Muscle layer of duodenum (tissue), 2 donors: ENCODE measurements around the gene TMEM53.
"Not testable (repeated sequence)": the region's sequence is repeated elsewhere in the genome, so short reads cannot be mapped to it uniquely, and the experiment has no call there.

Experiments used
- H3K27ac ChIP-seq: one replicate; pipeline ENCODE4 v1.7.0; 2013; ENCODE audit warnings: mild to moderate bottlenecking, low read length
- H3K27me3 ChIP-seq: one replicate; pipeline ENCODE4 v1.7.0; 2013; ENCODE audit warnings: low read depth, mild to moderate bottlenecking, control low read depth, low read length
- H3K36me3 ChIP-seq, 2 donors: one replicate each; pipeline ENCODE4 v1.7.0; 2013; ENCODE audit warnings: low read length in 2 of 2, control low read depth in 1 of 2, mild to moderate bottlenecking in 1 of 2; ENCODE audit not compliant: insufficient read depth in 2 of 2, control insufficient read depth in 1 of 2
- H3K4me1 ChIP-seq, 2 donors: one replicate each; pipeline ENCODE4 v1.7.0; 2013; ENCODE audit warnings: low read length in 2 of 2, mild to moderate bottlenecking in 2 of 2, control low read depth in 1 of 2, moderate library complexity in 1 of 2; ENCODE audit not compliant: insufficient read depth in 2 of 2, control insufficient read depth in 1 of 2
- H3K4me3 ChIP-seq, 2 donors: one replicate each; pipeline ENCODE4 v1.7.0; 2013; ENCODE audit warnings: low read length in 2 of 2, low read depth in 1 of 2, mild to moderate bottlenecking in 1 of 2
- H3K9me3 ChIP-seq, 2 donors: one replicate each; pipeline ENCODE4 v1.7.0; 2013; ENCODE audit warnings: low read length in 2 of 2, control low read depth in 1 of 2, mild to moderate bottlenecking in 1 of 2; ENCODE audit not compliant: control insufficient read depth in 1 of 2
- donor health status: healthy.

The TMEM53 gene

DNA sequence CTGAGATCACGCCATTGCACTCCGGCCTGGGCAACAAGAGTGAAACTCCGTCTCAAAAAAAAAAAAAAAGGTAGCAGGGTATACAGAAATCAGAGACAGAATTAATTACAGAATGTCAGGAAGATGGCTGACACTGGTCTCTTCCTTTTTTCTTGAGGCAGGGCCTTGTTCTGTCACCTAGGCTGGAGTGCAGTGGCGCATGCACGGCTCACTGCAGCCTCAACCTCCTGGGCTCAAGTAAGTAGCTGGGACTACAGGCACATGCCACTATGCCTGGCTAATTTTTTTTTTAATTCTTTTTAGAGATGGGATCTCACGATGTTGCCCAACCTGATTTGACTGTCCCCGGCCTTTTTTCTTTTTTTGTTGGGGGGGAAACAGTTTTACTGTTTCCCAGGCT lies 40.3 kb upstream of the TMEM53 start:
- Histone ChIP-seq H3K4me1 (peaks cover 0 to 5% of the 10 kb centered on the region in 2 donors), H3K36me3 (no peaks in the 10 kb centered on the region), H3K4me3 (no peak overlapping the region), H3K9me3 (no peaks in the 10 kb centered on the region), H3K27ac (no peak overlapping the region), H3K27me3 (no peaks in the 10 kb centered on the region)

DNA sequence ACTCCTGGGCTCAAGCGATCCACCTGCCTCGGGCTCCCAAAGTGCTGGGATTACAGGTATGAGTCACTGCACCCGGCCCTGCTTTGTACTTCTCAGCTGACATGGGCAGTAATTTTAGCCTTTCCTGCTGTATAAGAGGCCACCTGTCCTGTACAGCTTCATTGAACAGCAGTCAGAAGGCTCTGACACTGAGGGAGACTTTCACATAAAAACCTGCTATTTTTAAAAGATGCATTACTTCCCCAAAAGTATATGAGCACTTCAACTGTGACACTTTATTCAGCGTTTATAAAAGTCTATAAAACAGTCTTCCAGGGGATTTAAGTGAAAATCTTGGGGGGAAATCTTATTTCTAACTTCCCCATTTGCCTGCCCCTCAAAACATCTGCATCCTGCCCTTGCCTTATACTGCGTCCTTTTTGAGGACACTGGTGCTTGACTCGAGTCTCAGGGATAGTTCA lies 39.1 kb upstream of the TMEM53 start:
- Histone ChIP-seq H3K27ac (no peak overlapping the region), H3K4me3 (no peak overlapping the region), H3K4me1 (peaks cover 0 to 5% of the 10 kb centered on the region in 2 donors), H3K27me3 (no peaks in the 10 kb centered on the region), H3K36me3 (no peaks in the 10 kb centered on the region), H3K9me3 (no peaks in the 10 kb centered on the region)

GRCh38 chr1:44707959-44708831 lies 33.9 kb upstream of the TMEM53 start:
- no peaks in the 10 kb centered on the region for H3K27me3 ChIP-seq
- H3K36me3 ChIP-seq, result no peaks in the 10 kb centered on the region
- no peaks in the 10 kb centered on the region for H3K4me1 ChIP-seq
- H3K4me3 ChIP-seq, result peak overlapping the region in 1 of 2 donors; percentile 27
- H3K9me3 ChIP-seq, result no peaks in the 10 kb centered on the region
- no peak overlapping the region for H3K27ac ChIP-seq

- H3K27ac ChIP-seq, result no peak overlapping the region
- no peaks in the 10 kb centered on the region for H3K27me3 ChIP-seq
- H3K36me3 ChIP-seq, result no peaks in the 10 kb centered on the region
- H3K9me3 ChIP-seq, result no peaks in the 10 kb centered on the region
- no peak overlapping the region for H3K4me3 ChIP-seq
- H3K4me1 ChIP-seq, result no peaks in the 10 kb centered on the region
Observed at GRCh38 chr1:44707112-44707881, 33.0 kb upstream of the TMEM53 start.

GRCh38 chr1:44705938-44706337 lies 31.7 kb upstream of the TMEM53 start:
- Histone ChIP-seq H3K4me3 (no peak overlapping the region), H3K27me3 (no peaks in the 10 kb centered on the region), H3K9me3 (no peaks in the 10 kb centered on the region), H3K4me1 (no peaks in the 10 kb centered on the region), H3K27ac (no peak overlapping the region), H3K36me3 (no peaks in the 10 kb centered on the region)

DNA sequence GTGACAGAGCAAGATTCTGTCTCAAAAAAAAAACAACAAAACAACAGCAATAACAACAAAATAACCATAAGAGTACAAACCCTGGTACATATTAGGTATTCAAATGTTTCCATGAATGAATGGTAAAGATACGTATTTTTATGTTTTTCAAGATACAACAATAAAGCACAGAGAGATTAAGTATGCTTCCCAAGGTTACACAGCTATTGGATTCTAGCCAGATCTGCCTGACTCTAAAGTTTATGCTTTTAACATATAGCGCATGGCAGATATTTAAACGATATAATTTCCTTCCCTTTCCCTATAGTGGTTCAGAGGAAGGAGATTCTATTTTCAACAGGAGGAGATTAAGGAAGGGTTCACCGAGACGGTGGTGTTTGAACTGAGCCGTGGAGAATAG lies 31.2 kb upstream of the TMEM53 start:
- Histone ChIP-seq H3K9me3 (no peaks in the 10 kb centered on the region), H3K4me1 (no peaks in the 10 kb centered on the region), H3K4me3 (no peak overlapping the region), H3K36me3 (no peaks in the 10 kb centered on the region), H3K27me3 (no peaks in the 10 kb centered on the region), H3K27ac (no peak overlapping the region)

DNA sequence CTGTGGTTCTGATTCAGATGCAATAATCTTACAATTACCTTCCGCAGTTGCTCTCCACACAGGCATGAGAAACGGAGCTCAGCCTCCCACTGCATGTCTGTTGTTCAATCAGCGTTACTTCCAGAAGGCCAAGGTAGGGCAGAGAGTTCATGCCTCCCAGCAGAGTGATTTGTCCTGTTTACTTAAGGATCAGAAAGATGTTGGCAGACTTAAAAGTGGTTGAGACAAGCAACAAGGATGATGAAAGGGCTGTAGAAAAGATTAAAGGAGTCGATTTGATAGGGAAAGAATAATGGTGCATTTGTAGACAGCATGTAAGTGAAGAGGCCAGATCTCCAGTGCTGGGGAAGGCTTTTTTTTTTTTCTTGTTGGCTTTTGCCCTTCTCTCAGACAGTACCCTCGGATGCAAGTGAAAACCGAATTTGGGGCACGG lies 26.9 kb upstream of the TMEM53 start:
- H3K4me3 ChIP-seq, result no peak overlapping the region
- H3K4me1 ChIP-seq, result no peaks in the 10 kb centered on the region
- H3K36me3 ChIP-seq, result no peaks in the 10 kb centered on the region
- no peaks in the 10 kb centered on the region for H3K9me3 ChIP-seq
- no peaks in the 10 kb centered on the region for H3K27me3 ChIP-seq
- H3K27ac ChIP-seq, result no peak overlapping the region

- H3K9me3 ChIP-seq, result no peaks in the 10 kb centered on the region
- H3K27me3 ChIP-seq, result no peaks in the 10 kb centered on the region
- H3K27ac ChIP-seq, result no peak overlapping the region
- H3K4me3 ChIP-seq, result no peak overlapping the region
- no peaks in the 10 kb centered on the region for H3K4me1 ChIP-seq
- H3K36me3 ChIP-seq, result no peaks in the 10 kb centered on the region
Observed at GRCh38 chr1:44700573-44700972, 26.3 kb upstream of the TMEM53 start.

- not testable (repeated sequence) for H3K4me3 ChIP-seq, H3K27me3 ChIP-seq, H3K36me3 ChIP-seq, H3K27ac ChIP-seq, H3K9me3 ChIP-seq, H3K4me1 ChIP-seq
Observed at GRCh38 chr1:44699375-44699774, 25.1 kb upstream of the TMEM53 start.

DNA sequence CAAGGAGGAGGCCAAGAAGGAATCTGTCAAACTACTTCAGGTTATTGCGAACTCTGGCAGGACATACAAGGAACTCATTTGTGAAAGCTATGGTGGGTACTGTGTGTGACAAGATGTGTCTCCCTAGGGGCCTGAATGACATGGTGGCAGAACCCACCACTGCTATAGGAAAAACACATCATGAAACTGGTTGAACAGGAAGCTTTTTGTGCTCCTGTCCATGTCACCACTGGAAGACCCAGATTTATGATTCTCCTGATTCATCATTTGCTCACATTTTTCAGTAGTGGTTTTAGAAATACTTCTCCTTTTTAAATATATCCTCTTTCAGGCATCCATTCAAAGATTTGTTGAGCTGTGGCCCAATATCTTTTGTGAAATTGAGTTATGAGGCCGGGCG lies 23.9 kb upstream of the TMEM53 start:
- H3K9me3 ChIP-seq, result no peaks in the 10 kb centered on the region
- no peaks in the 10 kb centered on the region for H3K36me3 ChIP-seq
- no peaks in the 10 kb centered on the region for H3K4me1 ChIP-seq
- no peaks in the 10 kb centered on the region for H3K27me3 ChIP-seq
- H3K27ac ChIP-seq, result no peak overlapping the region
- H3K4me3 ChIP-seq, result no peak overlapping the region

- Histone ChIP-seq H3K4me3 (no peak overlapping the region), H3K27ac (no peak overlapping the region), H3K9me3 (no peaks in the 10 kb centered on the region), H3K27me3 (no peaks in the 10 kb centered on the region), H3K36me3 (no peaks in the 10 kb centered on the region), H3K4me1 (no peaks in the 10 kb centered on the region)
Observed at GRCh38 chr1:44696789-44697345, 22.6 kb upstream of the TMEM53 start.
